Measurements from ENCODE around the gene FCRL1. TPM values are rescaled to one million over a fixed set of nuclear protein-coding genes. Genes with fewer than 3 reads are reported as not detected.

FCRL1 gene
- total and polyA plus RNA-seq, 4 donors = 0.26 to 4.2 (median 3.3) TPM

GRCh38 chr1:157799996-157800395 is 19.9 kb downstream of the FCRL1 start:
- no peaks in the 10 kb centered on the region for H3K4me1 ChIP-seq (ENCODE audit: control insufficient read depth in 5 of 5, insufficient read depth in 5 of 5, low read length in 5 of 5)
- DNase-seq = no peak
- H3K27ac ChIP-seq (ENCODE audit: low read depth in 1 of 2, low read length in 1 of 2) = no peak overlapping the region
- H3K9ac ChIP-seq (ENCODE audit: insufficient read depth in 1 of 2, low read length in 2 of 2) = no peak overlapping the region
- no peaks in the 10 kb centered on the region for H3K27me3 ChIP-seq (ENCODE audit: control insufficient read depth in 3 of 3, insufficient read depth in 3 of 3, low read length in 2 of 3)
- TF ChIP-seq, protein P1, sequence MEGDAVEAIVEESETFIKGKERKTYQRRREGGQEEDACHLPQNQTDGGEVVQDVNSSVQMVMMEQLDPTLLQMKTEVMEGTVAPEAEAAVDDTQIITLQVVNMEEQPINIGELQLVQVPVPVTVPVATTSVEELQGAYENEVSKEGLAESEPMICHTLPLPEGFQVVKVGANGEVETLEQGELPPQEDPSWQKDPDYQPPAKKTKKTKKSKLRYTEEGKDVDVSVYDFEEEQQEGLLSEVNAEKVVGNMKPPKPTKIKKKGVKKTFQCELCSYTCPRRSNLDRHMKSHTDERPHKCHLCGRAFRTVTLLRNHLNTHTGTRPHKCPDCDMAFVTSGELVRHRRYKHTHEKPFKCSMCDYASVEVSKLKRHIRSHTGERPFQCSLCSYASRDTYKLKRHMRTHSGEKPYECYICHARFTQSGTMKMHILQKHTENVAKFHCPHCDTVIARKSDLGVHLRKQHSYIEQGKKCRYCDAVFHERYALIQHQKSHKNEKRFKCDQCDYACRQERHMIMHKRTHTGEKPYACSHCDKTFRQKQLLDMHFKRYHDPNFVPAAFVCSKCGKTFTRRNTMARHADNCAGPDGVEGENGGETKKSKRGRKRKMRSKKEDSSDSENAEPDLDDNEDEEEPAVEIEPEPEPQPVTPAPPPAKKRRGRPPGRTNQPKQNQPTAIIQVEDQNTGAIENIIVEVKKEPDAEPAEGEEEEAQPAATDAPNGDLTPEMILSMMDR (IDR thresholded peaks at IDR 0.05; ENCODE audit: control extremely low read depth, extremely low read depth) = no peak
- H3K36me3 ChIP-seq (ENCODE audit: control insufficient read depth in 4 of 4, insufficient read depth in 4 of 4, low read length in 4 of 4) = no peaks in the 10 kb centered on the region
- H3K9me3 ChIP-seq (ENCODE audit: control insufficient read depth in 4 of 4, insufficient read depth in 3 of 4, low read length in 3 of 4) = peaks cover 0 to 3% (median 0%) of the 10 kb centered on the region in 4 donors
- 75 to 90% methylated on average over 1 of the region's 1 CpG for WGBS, 2 donors
- H3K4me3 ChIP-seq = no peak overlapping the region
- ATAC-seq (ENCODE audit: insufficient read depth, low FRiP score) = no peak

- peak in 1 of 3 donors; percentile 1 for DNase-seq
- H3K27me3 ChIP-seq (ENCODE audit: control insufficient read depth in 3 of 3, insufficient read depth in 3 of 3, low read length in 2 of 3) = no peaks in the 10 kb centered on the region
- no peak overlapping the region for H3K4me3 ChIP-seq
- H3K27ac ChIP-seq (ENCODE audit: low read depth in 1 of 2, low read length in 1 of 2) = no peak overlapping the region
- no peak overlapping the region for H3K9ac ChIP-seq (ENCODE audit: insufficient read depth in 1 of 2, low read length in 2 of 2)
- peak; percentile 53 for ATAC-seq (ENCODE audit: insufficient read depth, low FRiP score)
- no peaks in the 10 kb centered on the region for H3K4me1 ChIP-seq (ENCODE audit: control insufficient read depth in 5 of 5, insufficient read depth in 5 of 5, low read length in 5 of 5)
- WGBS, 2 donors = 70 to 91% methylated on average over 5 of the region's 5 CpGs
- peaks cover 0 to 3% (median 2%) of the 10 kb centered on the region in 4 donors for H3K9me3 ChIP-seq (ENCODE audit: control insufficient read depth in 4 of 4, insufficient read depth in 3 of 4, low read length in 3 of 4)
- H3K36me3 ChIP-seq (ENCODE audit: control insufficient read depth in 4 of 4, insufficient read depth in 4 of 4, low read length in 4 of 4) = no peaks in the 10 kb centered on the region
- TF ChIP-seq, protein P1 (IDR thresholded peaks at IDR 0.05; ENCODE audit: control extremely low read depth, extremely low read depth) = no peak
Observed at GRCh38 chr1:157798211-157798610, 21.7 kb downstream of the FCRL1 start.

GRCh38 chr1:157785248-157785647 is 34.7 kb downstream of the FCRL1 start:
- H3K4me1 ChIP-seq (ENCODE audit: control insufficient read depth in 5 of 5, insufficient read depth in 5 of 5, low read length in 5 of 5) = no peaks in the 10 kb centered on the region
- no peak overlapping the region for H3K9ac ChIP-seq (ENCODE audit: insufficient read depth in 1 of 2, low read length in 2 of 2)
- H3K36me3 ChIP-seq (ENCODE audit: control insufficient read depth in 4 of 4, insufficient read depth in 4 of 4, low read length in 4 of 4) = no peaks in the 10 kb centered on the region
- ATAC-seq (ENCODE audit: insufficient read depth, low FRiP score) (no peak), DNase-seq (no peak)
- no peak overlapping the region for H3K4me3 ChIP-seq
- no peak overlapping the region for H3K27ac ChIP-seq (ENCODE audit: low read depth in 1 of 2, low read length in 1 of 2)
- TF ChIP-seq, protein P1 (IDR thresholded peaks at IDR 0.05; ENCODE audit: control extremely low read depth, extremely low read depth) = no peak
- H3K9me3 ChIP-seq (ENCODE audit: control insufficient read depth in 4 of 4, insufficient read depth in 3 of 4, low read length in 3 of 4) = peaks cover 0 to 2% (median 0%) of the 10 kb centered on the region in 4 donors
- WGBS, 2 donors = 8 to 30% methylated on average over 1 of the region's 1 CpG
- H3K27me3 ChIP-seq (ENCODE audit: control insufficient read depth in 3 of 3, insufficient read depth in 3 of 3, low read length in 2 of 3) = no peaks in the 10 kb centered on the region

GRCh38 chr1:157784801-157785200 is 35.1 kb downstream of the FCRL1 start:
- WGBS, 2 donors = 82 to 90% methylated on average over 3 of the region's 3 CpGs
- Histone ChIP-seq H3K4me3 (no peak overlapping the region), H3K27ac (ENCODE audit: low read depth in 1 of 2, low read length in 1 of 2) (no peak overlapping the region), H3K4me1 (ENCODE audit: control insufficient read depth in 5 of 5, insufficient read depth in 5 of 5, low read length in 5 of 5) (no peaks in the 10 kb centered on the region), H3K9ac (ENCODE audit: insufficient read depth in 1 of 2, low read length in 2 of 2) (no peak overlapping the region), H3K36me3 (ENCODE audit: control insufficient read depth in 4 of 4, insufficient read depth in 4 of 4, low read length in 4 of 4) (no peaks in the 10 kb centered on the region), H3K27me3 (ENCODE audit: control insufficient read depth in 3 of 3, insufficient read depth in 3 of 3, low read length in 2 of 3) (no peaks in the 10 kb centered on the region), H3K9me3 (ENCODE audit: control insufficient read depth in 4 of 4, insufficient read depth in 3 of 4, low read length in 3 of 4) (peaks cover 0 to 2% (median 0%) of the 10 kb centered on the region in 4 donors)
- DNase-seq (no peak), ATAC-seq (ENCODE audit: insufficient read depth, low FRiP score) (no peak)
- TF ChIP-seq, protein P1 (IDR thresholded peaks at IDR 0.05; ENCODE audit: control extremely low read depth, extremely low read depth) = no peak

Measured in lung (tissue), 12 donors.